Measurements from ENCODE around the gene RUNDC3A. TPM values are rescaled to one million over a fixed set of nuclear protein-coding genes. Genes with fewer than 3 reads are reported as not detected.

RUNDC3A gene
- polyA plus RNA-seq, 1 experiment = 0.58 TPM

- CTCF ChIA-PET = interaction anchor here (0.7 to 1.2 kb wide), 3 partner anchors 17 to 105 kb away, joined by 3 read pairs; no protein-coding TSS in a partner anchor
- H3K36me3 ChIP-seq (ENCODE audit: control insufficient read depth, insufficient read depth, low read length) = peaks cover 4% of the 10 kb centered on the region; the same call in 1 of the 2 replicates
- peak overlapping the region; percentile 40 for H3K4me3 ChIP-seq (ENCODE audit: low read depth, low read length)
- DNase-seq (ENCODE audit: low read depth) = no peak
- H3K27me3 ChIP-seq (ENCODE audit: control insufficient read depth, insufficient read depth, low read length) = peaks cover 30% of the 10 kb centered on the region
- POLR2A ChIA-PET = no interaction called here
- TF ChIP-seq, protein P1, sequence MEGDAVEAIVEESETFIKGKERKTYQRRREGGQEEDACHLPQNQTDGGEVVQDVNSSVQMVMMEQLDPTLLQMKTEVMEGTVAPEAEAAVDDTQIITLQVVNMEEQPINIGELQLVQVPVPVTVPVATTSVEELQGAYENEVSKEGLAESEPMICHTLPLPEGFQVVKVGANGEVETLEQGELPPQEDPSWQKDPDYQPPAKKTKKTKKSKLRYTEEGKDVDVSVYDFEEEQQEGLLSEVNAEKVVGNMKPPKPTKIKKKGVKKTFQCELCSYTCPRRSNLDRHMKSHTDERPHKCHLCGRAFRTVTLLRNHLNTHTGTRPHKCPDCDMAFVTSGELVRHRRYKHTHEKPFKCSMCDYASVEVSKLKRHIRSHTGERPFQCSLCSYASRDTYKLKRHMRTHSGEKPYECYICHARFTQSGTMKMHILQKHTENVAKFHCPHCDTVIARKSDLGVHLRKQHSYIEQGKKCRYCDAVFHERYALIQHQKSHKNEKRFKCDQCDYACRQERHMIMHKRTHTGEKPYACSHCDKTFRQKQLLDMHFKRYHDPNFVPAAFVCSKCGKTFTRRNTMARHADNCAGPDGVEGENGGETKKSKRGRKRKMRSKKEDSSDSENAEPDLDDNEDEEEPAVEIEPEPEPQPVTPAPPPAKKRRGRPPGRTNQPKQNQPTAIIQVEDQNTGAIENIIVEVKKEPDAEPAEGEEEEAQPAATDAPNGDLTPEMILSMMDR (IDR thresholded peaks at IDR 0.05; ENCODE audit: insufficient read depth, low read depth, low read length) = no peak
These were observed 6.7 kb downstream of the RUNDC3A start for GRCh38 chr17:44314869-44315661.

DNA sequence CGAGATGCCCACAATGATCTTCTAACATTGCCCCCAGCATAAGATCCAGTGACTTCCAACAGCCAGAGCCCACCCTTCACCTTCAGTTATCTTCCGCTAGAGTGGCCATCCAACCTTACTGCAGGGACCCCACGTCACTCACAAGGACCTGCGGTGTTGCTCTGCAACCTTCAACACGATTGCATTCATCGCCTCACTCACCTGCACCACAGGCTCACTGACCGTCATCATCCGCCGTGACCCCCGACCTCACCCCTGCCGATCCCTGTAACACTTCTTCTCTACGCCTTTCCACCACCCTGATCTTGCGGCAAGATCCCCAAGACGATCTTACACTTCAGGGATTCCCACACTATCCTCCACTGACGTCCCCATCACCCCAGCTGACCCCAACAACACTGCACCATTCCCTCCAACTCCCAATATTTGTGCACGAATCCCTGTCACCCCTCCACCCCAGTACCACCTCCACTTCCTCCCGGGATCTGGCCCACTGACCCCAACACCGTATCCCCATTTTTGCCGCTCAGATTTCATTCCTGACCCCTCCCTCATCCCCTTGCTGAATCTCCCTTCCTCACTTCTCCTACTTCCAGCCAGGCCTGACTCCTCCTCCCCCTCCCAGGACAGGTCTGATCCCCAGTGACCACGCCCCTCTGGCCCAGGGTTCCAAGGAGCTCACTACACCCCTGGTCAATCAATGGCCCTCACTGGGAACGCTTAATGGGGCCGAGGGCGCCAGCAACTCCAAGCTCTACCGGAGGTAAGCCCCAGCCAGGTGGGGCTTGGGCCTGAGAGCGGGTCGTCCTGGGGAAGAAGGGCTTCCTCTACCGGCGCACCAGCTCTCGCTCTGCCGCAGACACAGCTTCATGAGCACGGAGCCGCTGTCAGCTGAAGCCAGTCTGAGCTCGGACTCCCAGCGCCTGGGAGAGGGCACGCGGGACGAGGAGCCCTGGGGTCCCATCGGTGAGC is 7.6 kb downstream of the RUNDC3A start:
- CTCF ChIA-PET = interaction anchor here (0.7 to 1.1 kb wide), 2 partner anchors 97 to 99 kb away, joined by 3 to 4 read pairs; no protein-coding TSS in a partner anchor
- no peak for DNase-seq (ENCODE audit: low read depth)
- TF ChIP-seq, protein P1 (IDR thresholded peaks at IDR 0.05; ENCODE audit: insufficient read depth, low read depth, low read length) = no peak
- POLR2A ChIA-PET = interaction anchor here (0.6 to 0.9 kb wide), 2 partner anchors 36 to 97 kb away, joined by 4 to 10 read pairs; partner anchors contain the start of gene UBTF
- Histone ChIP-seq H3K4me3 (ENCODE audit: low read depth, low read length) (peak overlapping the region; percentile 40; the same call in 1 of the 2 replicates), H3K36me3 (ENCODE audit: control insufficient read depth, insufficient read depth, low read length) (peaks cover 11% of the 10 kb centered on the region), H3K27me3 (ENCODE audit: control insufficient read depth, insufficient read depth, low read length) (peaks cover 30% of the 10 kb centered on the region)

- ChIA-PET POLR2A (no interaction called here), CTCF (interaction anchor here (1.1 to 2.3 kb wide), 2 partner anchors 28 to 107 kb away, joined by 3 to 9 read pairs; no protein-coding TSS in a partner anchor)
- no peak overlapping the region for H3K4me3 ChIP-seq (ENCODE audit: low read depth, low read length)
These were observed 9.1 kb downstream of the RUNDC3A start for GRCh38 chr17:44317545-44317944.

GRCh38 chr17:44318077-44318892 is 9.9 kb downstream of the RUNDC3A start:
- CTCF ChIA-PET = interaction anchor here (1.1 to 2.3 kb wide), 2 partner anchors 28 to 108 kb away, joined by 3 to 9 read pairs; no protein-coding TSS in a partner anchor
- Histone ChIP-seq H3K27me3 (ENCODE audit: control insufficient read depth, insufficient read depth, low read length) (peaks cover 30% of the 10 kb centered on the region), H3K4me3 (ENCODE audit: low read depth, low read length) (no peak overlapping the region), H3K36me3 (ENCODE audit: control insufficient read depth, insufficient read depth, low read length) (peaks cover 18% of the 10 kb centered on the region)
- TF ChIP-seq, protein P1 (IDR thresholded peaks at IDR 0.05; ENCODE audit: insufficient read depth, low read depth, low read length) = no peak
- POLR2A ChIA-PET = interaction anchor here (0.6 kb wide), 1 partner anchor 13 kb away, joined by 6 read pairs; no protein-coding TSS in a partner anchor
- DNase-seq (ENCODE audit: low read depth) = no peak

More at GRCh38 chr17:44317545-44317944, 9.1 kb downstream of the RUNDC3A start:
- TF ChIP-seq, protein P1 (IDR thresholded peaks at IDR 0.05; ENCODE audit: insufficient read depth, low read depth, low read length) = no peak
- no peak for DNase-seq (ENCODE audit: low read depth)
- H3K27me3 ChIP-seq (ENCODE audit: control insufficient read depth, insufficient read depth, low read length) = peaks cover 30% of the 10 kb centered on the region
- H3K36me3 ChIP-seq (ENCODE audit: control insufficient read depth, insufficient read depth, low read length) = peaks cover 18% of the 10 kb centered on the region

All from BJ (cell line).